OCI-LY3 (cell line): ENCODE data around the gene SYNDIG1.

Experiments
- H2AFZ ChIP-seq: fragments of 200-600, 300-600 bp; shearing (Covaris generic); 2 replicates; pipeline ENCODE4 v1.6.0; 2014; ENCODE audit warnings: antibody characterized with exemption, low read depth, low read length
- H3K27ac ChIP-seq: fragments of 200-600, 300-600 bp; sonication (generic); 2 replicates; pipeline ENCODE4 v1.5.1; 2014; ENCODE audit warnings: mild to moderate bottlenecking, low read length, moderate library complexity, mixed read lengths
- H3K27me3 ChIP-seq: fragments of 200-600, 300-600 bp; sonication (generic); 2 replicates; pipeline ENCODE4 v1.6.1; 2014; ENCODE audit warnings: low read depth, low read length, mixed read lengths
- H3K36me3 ChIP-seq: fragments of 200-600, 300-600 bp; sonication (generic); replicated peaks from 2 replicates; pipeline ENCODE3; 2014; ENCODE audit warnings: low read depth, low read length, mixed read lengths
- H3K4me1 ChIP-seq: fragments of 300-600, 200-600 bp; sonication (generic); 2 replicates; pipeline ENCODE4 v1.6.1; 2014; ENCODE audit warnings: low read length, mixed read lengths
- H3K4me2 ChIP-seq: fragments of 200-600, 300-600 bp; sonication (generic); 2 replicates; pipeline ENCODE4 v1.6.1; 2014; ENCODE audit warnings: low read length, mixed read lengths
- H3K4me3 ChIP-seq: fragments of 300-600, 200-600 bp; sonication (generic); 2 replicates; pipeline ENCODE4 v1.5.1; 2014; ENCODE audit warnings: antibody characterized with exemption, mild to moderate bottlenecking, low read length, moderate library complexity
- H3K79me2 ChIP-seq: fragments of 300-600, 200-600 bp; shearing (Covaris generic); 2 replicates; pipeline ENCODE4 v1.6.1; 2014; ENCODE audit warnings: mild to moderate bottlenecking, low read length, mixed read lengths
- H3K9ac ChIP-seq: fragments of 300-600, 200-600 bp; shearing (Covaris generic); 2 replicates; pipeline ENCODE4 v1.6.0; 2014; ENCODE audit warnings: mild to moderate bottlenecking, low read length, moderate library complexity
- H3K9me3 ChIP-seq: fragments of 200-600, 300-600 bp; shearing (Covaris generic); 2 replicates; pipeline ENCODE4 v1.6.1; 2014; ENCODE audit warnings: low read length, mixed read lengths; ENCODE audit not compliant: insufficient read depth
- H4K20me1 ChIP-seq: fragments of 200-600, 300-600 bp; sonication (generic); 2 replicates; pipeline ENCODE4 v1.6.1; 2016; ENCODE audit warnings: low read length, mixed read lengths; ENCODE audit not compliant: insufficient read depth
- EZH2phosphoT487 ChIP-seq: fragments of 200-600 bp; shearing (Covaris generic); IDR thresholded peaks from 2 replicates; pipeline ENCODE4 v1.6.1; 2018; ENCODE audit warnings: antibody characterized with exemption, mixed run types, low read depth
- TF ChIP-seq, protein P1 (sequence below): fragments of 200-600, 300-600 bp; sonication (generic); IDR thresholded peaks from 2 replicates; pipeline ENCODE4 v1.5.1; 2014; ENCODE audit warnings: antibody characterized with exemption, low read length, low read depth

SYNDIG1 gene

DNA sequence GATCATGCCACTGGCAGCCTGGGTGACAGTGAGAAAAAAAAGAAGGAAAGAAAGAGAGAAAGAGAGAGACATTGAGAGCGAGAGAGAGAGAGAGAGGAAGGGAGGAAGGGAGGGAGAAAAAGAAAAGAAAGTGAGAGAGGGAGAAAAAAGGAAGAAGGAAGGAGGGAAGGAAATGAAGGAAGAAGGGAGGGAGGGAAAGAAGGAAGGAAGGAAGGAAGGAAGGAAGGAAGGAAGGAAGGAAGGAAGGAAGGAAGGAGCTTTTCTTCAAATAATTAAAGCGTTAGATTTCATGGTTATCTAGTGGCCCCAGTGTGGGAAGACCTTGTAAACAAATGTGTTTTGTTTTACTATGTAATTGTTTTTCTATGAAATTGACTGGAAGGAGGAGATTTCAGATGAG lies 170.8 kb downstream of the SYNDIG1 start:
- Histone ChIP-seq H4K20me1 (no peaks in the 10 kb centered on the region), H3K79me2 (no peaks in the 10 kb centered on the region), H3K27me3 (peaks cover 44% of the 10 kb centered on the region), H3K4me3 (no peak overlapping the region), H3K36me3 (no peaks in the 10 kb centered on the region), H2AFZ (no peak overlapping the region), H3K4me2 (no peak overlapping the region), H3K9me3 (no peaks in the 10 kb centered on the region), H3K4me1 (peaks cover 1% of the 10 kb centered on the region; the same call in 1 of the 2 replicates), H3K9ac (no peak overlapping the region), H3K27ac (no peak overlapping the region)
- no peak for TF ChIP-seq EZH2phosphoT487
- TF ChIP-seq, protein P1, sequence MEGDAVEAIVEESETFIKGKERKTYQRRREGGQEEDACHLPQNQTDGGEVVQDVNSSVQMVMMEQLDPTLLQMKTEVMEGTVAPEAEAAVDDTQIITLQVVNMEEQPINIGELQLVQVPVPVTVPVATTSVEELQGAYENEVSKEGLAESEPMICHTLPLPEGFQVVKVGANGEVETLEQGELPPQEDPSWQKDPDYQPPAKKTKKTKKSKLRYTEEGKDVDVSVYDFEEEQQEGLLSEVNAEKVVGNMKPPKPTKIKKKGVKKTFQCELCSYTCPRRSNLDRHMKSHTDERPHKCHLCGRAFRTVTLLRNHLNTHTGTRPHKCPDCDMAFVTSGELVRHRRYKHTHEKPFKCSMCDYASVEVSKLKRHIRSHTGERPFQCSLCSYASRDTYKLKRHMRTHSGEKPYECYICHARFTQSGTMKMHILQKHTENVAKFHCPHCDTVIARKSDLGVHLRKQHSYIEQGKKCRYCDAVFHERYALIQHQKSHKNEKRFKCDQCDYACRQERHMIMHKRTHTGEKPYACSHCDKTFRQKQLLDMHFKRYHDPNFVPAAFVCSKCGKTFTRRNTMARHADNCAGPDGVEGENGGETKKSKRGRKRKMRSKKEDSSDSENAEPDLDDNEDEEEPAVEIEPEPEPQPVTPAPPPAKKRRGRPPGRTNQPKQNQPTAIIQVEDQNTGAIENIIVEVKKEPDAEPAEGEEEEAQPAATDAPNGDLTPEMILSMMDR = no peak

DNA sequence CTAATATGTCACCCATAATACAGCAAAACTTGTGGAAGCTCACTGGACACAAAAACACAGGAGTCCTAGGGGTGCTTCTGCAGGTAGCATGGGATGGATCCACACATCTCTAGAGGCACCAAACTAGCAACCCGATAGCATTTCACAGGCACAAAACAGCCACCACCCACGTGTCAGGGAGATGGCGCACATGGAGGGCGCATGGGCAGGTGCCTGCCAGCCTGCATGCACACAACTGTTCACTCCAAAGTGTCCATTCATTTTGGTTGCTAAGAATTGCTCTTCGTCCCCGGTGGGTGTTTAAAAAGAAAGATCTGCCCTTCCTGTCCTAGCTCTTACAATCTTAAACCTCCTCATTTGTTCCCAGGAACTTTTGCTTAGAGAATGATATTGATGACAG lies 171.3 kb downstream of the SYNDIG1 start:
- Histone ChIP-seq H3K4me3 (no peak overlapping the region), H3K36me3 (no peaks in the 10 kb centered on the region), H3K9me3 (no peaks in the 10 kb centered on the region), H3K27ac (no peak overlapping the region), H2AFZ (no peak overlapping the region), H4K20me1 (no peaks in the 10 kb centered on the region), H3K79me2 (no peaks in the 10 kb centered on the region), H3K4me2 (no peak overlapping the region), H3K9ac (no peak overlapping the region), H3K27me3 (peaks cover 48% of the 10 kb centered on the region), H3K4me1 (peaks cover 5% of the 10 kb centered on the region)
- no peak for TF ChIP-seq EZH2phosphoT487
- TF ChIP-seq, protein P1 = no peak

DNA sequence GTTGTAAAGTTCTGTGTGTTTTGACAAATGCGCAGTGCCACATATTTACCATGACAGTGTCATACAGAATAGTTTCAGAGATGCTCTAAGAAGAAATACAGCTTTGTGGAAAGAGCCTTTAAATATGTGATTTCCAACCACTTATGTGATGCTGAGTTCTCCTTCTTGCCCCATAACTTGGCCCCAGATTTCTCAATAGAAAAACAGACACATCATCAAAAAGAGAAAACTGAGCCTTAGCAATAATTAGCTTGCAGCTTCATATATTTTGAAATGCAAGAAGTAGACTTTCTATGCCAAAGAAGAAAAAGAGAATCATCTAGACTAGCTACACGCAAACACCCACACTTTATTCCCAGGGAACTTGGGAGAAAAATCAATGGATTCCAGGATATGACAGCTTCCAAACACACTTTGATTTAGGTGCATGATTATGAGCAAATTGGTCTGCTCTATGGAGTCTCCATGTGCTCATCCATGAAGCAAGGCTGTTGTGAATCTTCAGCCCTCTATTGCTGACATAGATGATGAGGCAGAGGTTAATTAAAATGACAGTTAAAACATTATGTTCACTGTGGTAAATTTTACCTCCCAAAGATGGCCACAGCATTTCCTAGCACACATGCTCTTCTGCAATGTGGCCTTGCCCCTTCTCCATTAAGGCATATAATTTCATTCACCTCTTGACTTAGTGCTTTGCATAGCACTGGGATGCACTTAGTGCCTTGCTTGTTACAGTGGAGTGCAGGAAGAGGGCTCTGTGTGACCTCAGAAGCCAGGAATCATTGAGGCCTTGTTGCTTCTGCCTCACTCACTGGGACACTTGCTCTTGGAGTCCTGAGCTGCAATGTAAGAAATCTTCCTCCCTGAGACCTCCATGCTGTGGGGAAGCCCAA lies 174.6 kb downstream of the SYNDIG1 start:
- Histone ChIP-seq H4K20me1 (no peaks in the 10 kb centered on the region), H3K4me1 (peaks cover 38% of the 10 kb centered on the region), H3K9ac (no peak overlapping the region), H3K4me2 (no peak overlapping the region), H3K4me3 (no peak overlapping the region), H3K27me3 (peaks cover 57% of the 10 kb centered on the region), H3K36me3 (no peaks in the 10 kb centered on the region), H3K27ac (no peak overlapping the region), H3K79me2 (no peaks in the 10 kb centered on the region), H2AFZ (no peak overlapping the region), H3K9me3 (no peaks in the 10 kb centered on the region)
- TF ChIP-seq, protein P1 = no peak
- TF ChIP-seq EZH2phosphoT487 = no peak

DNA sequence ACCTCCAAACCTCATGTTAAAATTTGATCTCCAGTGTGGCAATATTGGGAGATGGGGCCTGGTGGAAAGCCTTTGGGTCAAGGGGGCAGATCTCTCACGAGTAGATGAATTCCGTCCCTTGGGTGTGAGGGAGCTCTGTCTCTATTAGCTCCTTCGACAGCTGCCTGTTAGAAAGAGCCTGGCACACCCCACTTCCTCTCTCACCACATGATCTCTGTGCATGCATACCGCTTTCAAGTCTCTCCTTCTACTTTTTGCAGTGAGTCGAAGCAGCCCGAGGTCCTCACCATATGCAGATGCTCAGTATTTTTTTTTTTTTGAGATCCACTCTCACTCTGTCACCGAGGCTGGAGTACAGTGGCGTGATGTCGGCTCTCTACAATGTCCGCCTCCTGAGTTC lies 176.9 kb downstream of the SYNDIG1 start:
- Histone ChIP-seq H3K27me3 (peaks cover 66% of the 10 kb centered on the region), H4K20me1 (no peaks in the 10 kb centered on the region), H3K27ac (no peak overlapping the region), H3K4me3 (peak overlapping the region; percentile 11; the same call in 1 of the 2 replicates), H3K79me2 (no peaks in the 10 kb centered on the region), H3K4me1 (peaks cover 49% of the 10 kb centered on the region), H3K4me2 (peak overlapping the region; percentile 59), H2AFZ (no peak overlapping the region), H3K9ac (no peak overlapping the region), H3K9me3 (no peaks in the 10 kb centered on the region), H3K36me3 (no peaks in the 10 kb centered on the region)
- TF ChIP-seq, protein P1 = no peak
